SK-N-SH treated with all-trans-retinoic acid at 6 μM for 48 hours (cell line): ENCODE measurements around the gene TMEM62.

Experiments used
- ATAC-seq: fragments of 200-7000 bp; cut with Tn5 transposase; 3 replicates; pipeline ENCODE4 v1.9.1; 2020; ENCODE audit warnings: mild to moderate bottlenecking, moderate library complexity
- ARNTL ChIP-seq: fragments of 450-650 bp; formaldehyde crosslinking; IDR thresholded peaks from 2 replicates; pipeline ENCODE4 v1.5.0; 2020; ENCODE audit warnings: low read depth, mild to moderate bottlenecking, moderate library complexity, borderline replicate concordance
- BACH2 ChIP-seq: fragments of 250-450 bp; sonication (Bioruptor Pico); IDR thresholded peaks from 2 replicates; pipeline ENCODE4 v1.9.0; 2021; ENCODE audit warnings: mild to moderate bottlenecking, borderline replicate concordance
- CSDC2 ChIP-seq: fragments of 250-450 bp; sonication (Bioruptor Pico); IDR thresholded peaks from 2 replicates; pipeline ENCODE4 v1.5.0; 2020; ENCODE audit warnings: mild to moderate bottlenecking, moderate library complexity
- GLIS3 ChIP-seq: fragments of 250-450 bp; sonication (Bioruptor Pico); IDR thresholded peaks from 2 replicates; pipeline ENCODE4 v1.5.0; 2020; ENCODE audit warnings: mild to moderate bottlenecking, moderate library complexity
- OSR1 ChIP-seq: fragments of 250-450 bp; sonication (Bioruptor Pico); IDR thresholded peaks from 2 replicates; pipeline ENCODE4 v1.8.0; 2022; ENCODE audit warnings: moderate library complexity, mild to moderate bottlenecking, inconsistent platforms
- PPARA ChIP-seq: fragments of 250-450 bp; sonication (Bioruptor Pico); IDR thresholded peaks from 2 replicates; pipeline ENCODE4 v1.5.0; 2020; ENCODE audit warnings: mild to moderate bottlenecking, borderline replicate concordance
- SNAI2 ChIP-seq: fragments of 250-450 bp; sonication (Bioruptor Pico); IDR thresholded peaks from 2 replicates; pipeline ENCODE4 v1.5.0; 2020; ENCODE audit warnings: mild to moderate bottlenecking, moderate library complexity
- TCF4 ChIP-seq: fragments of 250-450 bp; sonication (Bioruptor Pico); IDR thresholded peaks from 2 replicates; pipeline ENCODE4 v1.8.0; 2021; ENCODE audit warnings: mild to moderate bottlenecking, moderate library complexity, borderline replicate concordance
- TOX ChIP-seq: fragments of 250-450 bp; sonication (Bioruptor Pico); IDR thresholded peaks from 2 replicates; pipeline ENCODE4 v1.8.0; 2021; ENCODE audit warnings: mild to moderate bottlenecking, moderate library complexity, borderline replicate concordance
- ZC3H10 ChIP-seq: fragments of 250-450 bp; sonication (Bioruptor Pico); IDR thresholded peaks from 2 replicates; pipeline ENCODE4 v1.5.1; 2021; ENCODE audit warnings: mild to moderate bottlenecking, moderate library complexity
- ZFP3 ChIP-seq: fragments of 250-450 bp; sonication (Bioruptor Pico); IDR thresholded peaks from 2 replicates; pipeline ENCODE4 v1.5.0; 2020; ENCODE audit warnings: mild to moderate bottlenecking, moderate library complexity
- ZNF70 ChIP-seq: fragments of 450-650 bp; formaldehyde crosslinking; IDR thresholded peaks from 2 replicates; pipeline ENCODE4 v1.5.0; 2020; ENCODE audit warnings: mild to moderate bottlenecking, moderate library complexity
- TF ChIP-seq, protein P1 (sequence below): fragments of 250-450 bp; sonication (Bioruptor Pico); IDR thresholded peaks from 2 replicates; pipeline ENCODE4 v1.8.0; 2020; ENCODE audit warnings: mild to moderate bottlenecking, moderate library complexity, borderline replicate concordance
- TF ChIP-seq, protein P2 (sequence below): fragments of 250-450 bp; sonication (Bioruptor Pico); IDR thresholded peaks from 2 replicates; pipeline ENCODE4 v1.5.1; 2020; ENCODE audit warnings: low read depth, mild to moderate bottlenecking, moderate library complexity
- TF ChIP-seq, protein P3 (sequence below): fragments of 250-450 bp; sonication (Bioruptor Pico); IDR thresholded peaks from 2 replicates; pipeline ENCODE4 v1.5.0; 2020; ENCODE audit warnings: mild to moderate bottlenecking, moderate library complexity
- TF ChIP-seq, protein P4 (sequence below): fragments of 250-450 bp; sonication (Bioruptor Pico); IDR thresholded peaks from 2 replicates; pipeline ENCODE4 v1.5.1; 2021; ENCODE audit warnings: mild to moderate bottlenecking, moderate library complexity
- TF ChIP-seq, protein P5 (sequence below): fragments of 250-450 bp; sonication (Bioruptor Pico); IDR thresholded peaks from 2 replicates; pipeline ENCODE4 v1.8.0; 2021; ENCODE audit warnings: low read depth, mild to moderate bottlenecking, moderate library complexity, borderline replicate concordance

The TMEM62 gene

DNA sequence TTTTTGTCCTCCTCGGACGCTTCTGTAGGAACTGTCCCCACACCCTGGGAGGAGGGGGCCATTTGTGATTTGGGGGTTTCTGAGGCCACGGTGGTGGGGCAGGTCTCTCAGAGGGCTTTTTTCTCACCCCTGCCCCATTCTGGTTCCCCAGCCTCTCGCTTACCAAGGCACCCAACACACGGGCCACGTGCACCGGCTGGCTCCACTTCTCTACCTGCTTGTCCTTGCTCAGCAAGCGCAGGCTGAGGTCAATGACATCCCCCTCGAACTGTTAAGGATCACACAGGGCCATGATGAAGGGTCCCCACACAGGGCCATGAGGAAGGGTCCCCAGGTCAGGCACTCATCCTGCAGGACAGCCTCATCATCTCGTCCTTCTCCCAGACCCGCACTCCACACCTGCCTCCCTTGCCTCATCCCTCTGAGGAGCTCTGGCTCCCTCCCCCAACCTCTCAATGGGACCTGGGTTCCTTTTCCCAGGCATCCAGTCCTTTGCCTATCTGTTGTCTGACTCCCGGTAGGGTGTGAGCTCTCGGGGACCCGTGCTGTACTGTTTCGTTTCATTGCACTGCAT, 76.9 kb downstream of the TMEM62 start:
- TF ChIP-seq CSDC2 (CRISPR knock-in tag) (no peak), BACH2 (CRISPR knock-in tag) (no peak), TOX (CRISPR knock-in tag) (no peak), GLIS3 (no peak), OSR1 (CRISPR knock-in tag) (no peak), ZFP3 (CRISPR knock-in tag) (no peak), ARNTL (no peak)
- TF ChIP-seq, protein P1, sequence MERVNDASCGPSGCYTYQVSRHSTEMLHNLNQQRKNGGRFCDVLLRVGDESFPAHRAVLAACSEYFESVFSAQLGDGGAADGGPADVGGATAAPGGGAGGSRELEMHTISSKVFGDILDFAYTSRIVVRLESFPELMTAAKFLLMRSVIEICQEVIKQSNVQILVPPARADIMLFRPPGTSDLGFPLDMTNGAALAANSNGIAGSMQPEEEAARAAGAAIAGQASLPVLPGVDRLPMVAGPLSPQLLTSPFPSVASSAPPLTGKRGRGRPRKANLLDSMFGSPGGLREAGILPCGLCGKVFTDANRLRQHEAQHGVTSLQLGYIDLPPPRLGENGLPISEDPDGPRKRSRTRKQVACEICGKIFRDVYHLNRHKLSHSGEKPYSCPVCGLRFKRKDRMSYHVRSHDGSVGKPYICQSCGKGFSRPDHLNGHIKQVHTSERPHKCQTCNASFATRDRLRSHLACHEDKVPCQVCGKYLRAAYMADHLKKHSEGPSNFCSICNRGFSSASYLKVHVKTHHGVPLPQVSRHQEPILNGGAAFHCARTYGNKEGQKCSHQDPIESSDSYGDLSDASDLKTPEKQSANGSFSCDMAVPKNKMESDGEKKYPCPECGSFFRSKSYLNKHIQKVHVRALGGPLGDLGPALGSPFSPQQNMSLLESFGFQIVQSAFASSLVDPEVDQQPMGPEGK (CRISPR knock-in tag) = no peak
- TF ChIP-seq, protein P2, sequence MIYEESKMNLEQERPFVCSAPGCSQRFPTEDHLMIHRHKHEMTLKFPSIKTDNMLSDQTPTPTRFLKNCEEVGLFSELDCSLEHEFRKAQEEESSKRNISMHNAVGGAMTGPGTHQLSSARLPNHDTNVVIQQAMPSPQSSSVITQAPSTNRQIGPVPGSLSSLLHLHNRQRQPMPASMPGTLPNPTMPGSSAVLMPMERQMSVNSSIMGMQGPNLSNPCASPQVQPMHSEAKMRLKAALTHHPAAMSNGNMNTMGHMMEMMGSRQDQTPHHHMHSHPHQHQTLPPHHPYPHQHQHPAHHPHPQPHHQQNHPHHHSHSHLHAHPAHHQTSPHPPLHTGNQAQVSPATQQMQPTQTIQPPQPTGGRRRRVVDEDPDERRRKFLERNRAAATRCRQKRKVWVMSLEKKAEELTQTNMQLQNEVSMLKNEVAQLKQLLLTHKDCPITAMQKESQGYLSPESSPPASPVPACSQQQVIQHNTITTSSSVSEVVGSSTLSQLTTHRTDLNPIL (CRISPR knock-in tag) = no peak
- TF ChIP-seq, protein P3, sequence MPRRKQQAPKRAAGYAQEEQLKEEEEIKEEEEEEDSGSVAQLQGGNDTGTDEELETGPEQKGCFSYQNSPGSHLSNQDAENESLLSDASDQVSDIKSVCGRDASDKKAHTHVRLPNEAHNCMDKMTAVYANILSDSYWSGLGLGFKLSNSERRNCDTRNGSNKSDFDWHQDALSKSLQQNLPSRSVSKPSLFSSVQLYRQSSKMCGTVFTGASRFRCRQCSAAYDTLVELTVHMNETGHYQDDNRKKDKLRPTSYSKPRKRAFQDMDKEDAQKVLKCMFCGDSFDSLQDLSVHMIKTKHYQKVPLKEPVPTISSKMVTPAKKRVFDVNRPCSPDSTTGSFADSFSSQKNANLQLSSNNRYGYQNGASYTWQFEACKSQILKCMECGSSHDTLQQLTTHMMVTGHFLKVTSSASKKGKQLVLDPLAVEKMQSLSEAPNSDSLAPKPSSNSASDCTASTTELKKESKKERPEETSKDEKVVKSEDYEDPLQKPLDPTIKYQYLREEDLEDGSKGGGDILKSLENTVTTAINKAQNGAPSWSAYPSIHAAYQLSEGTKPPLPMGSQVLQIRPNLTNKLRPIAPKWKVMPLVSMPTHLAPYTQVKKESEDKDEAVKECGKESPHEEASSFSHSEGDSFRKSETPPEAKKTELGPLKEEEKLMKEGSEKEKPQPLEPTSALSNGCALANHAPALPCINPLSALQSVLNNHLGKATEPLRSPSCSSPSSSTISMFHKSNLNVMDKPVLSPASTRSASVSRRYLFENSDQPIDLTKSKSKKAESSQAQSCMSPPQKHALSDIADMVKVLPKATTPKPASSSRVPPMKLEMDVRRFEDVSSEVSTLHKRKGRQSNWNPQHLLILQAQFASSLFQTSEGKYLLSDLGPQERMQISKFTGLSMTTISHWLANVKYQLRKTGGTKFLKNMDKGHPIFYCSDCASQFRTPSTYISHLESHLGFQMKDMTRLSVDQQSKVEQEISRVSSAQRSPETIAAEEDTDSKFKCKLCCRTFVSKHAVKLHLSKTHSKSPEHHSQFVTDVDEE (CRISPR knock-in tag) = no peak
- TF ChIP-seq, protein P4, sequence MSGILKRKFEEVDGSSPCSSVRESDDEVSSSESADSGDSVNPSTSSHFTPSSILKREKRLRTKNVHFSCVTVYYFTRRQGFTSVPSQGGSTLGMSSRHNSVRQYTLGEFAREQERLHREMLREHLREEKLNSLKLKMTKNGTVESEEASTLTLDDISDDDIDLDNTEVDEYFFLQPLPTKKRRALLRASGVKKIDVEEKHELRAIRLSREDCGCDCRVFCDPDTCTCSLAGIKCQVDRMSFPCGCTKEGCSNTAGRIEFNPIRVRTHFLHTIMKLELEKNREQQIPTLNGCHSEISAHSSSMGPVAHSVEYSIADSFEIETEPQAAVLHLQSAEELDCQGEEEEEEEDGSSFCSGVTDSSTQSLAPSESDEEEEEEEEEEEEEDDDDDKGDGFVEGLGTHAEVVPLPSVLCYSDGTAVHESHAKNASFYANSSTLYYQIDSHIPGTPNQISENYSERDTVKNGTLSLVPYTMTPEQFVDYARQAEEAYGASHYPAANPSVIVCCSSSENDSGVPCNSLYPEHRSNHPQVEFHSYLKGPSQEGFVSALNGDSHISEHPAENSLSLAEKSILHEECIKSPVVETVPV (CRISPR knock-in tag) = no peak
- ATAC-seq = no peak

DNA sequence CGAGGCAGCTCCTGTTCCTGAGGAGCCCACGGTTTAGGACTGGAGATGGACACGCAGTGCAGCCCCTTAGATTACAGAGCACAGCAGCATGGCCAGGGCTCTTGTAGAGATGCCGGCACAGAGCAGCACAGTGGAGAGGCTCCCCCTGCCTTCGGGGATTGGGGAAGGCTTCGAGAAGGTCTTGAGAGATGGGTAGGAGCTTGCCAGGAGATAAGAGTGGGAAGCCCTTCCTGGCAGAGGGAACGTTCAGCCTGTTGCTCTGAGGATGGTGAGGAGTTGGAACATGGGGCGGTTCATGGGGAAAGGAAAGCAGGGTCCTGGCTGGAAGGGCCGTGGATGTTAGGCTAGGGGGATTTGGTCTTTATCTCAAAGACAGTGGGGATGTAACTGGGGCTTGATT, 77.4 kb downstream of the TMEM62 start:
- TF ChIP-seq ZNF70 (CRISPR knock-in tag) (no peak), ZC3H10 (CRISPR knock-in tag) (no peak), BACH2 (CRISPR knock-in tag) (no peak), SNAI2 (CRISPR knock-in tag) (no peak), OSR1 (CRISPR knock-in tag) (no peak), PPARA (CRISPR knock-in tag) (no peak), TCF4 (no peak)
- TF ChIP-seq, protein P4 (CRISPR knock-in tag) = no peak
- TF ChIP-seq, protein P5, sequence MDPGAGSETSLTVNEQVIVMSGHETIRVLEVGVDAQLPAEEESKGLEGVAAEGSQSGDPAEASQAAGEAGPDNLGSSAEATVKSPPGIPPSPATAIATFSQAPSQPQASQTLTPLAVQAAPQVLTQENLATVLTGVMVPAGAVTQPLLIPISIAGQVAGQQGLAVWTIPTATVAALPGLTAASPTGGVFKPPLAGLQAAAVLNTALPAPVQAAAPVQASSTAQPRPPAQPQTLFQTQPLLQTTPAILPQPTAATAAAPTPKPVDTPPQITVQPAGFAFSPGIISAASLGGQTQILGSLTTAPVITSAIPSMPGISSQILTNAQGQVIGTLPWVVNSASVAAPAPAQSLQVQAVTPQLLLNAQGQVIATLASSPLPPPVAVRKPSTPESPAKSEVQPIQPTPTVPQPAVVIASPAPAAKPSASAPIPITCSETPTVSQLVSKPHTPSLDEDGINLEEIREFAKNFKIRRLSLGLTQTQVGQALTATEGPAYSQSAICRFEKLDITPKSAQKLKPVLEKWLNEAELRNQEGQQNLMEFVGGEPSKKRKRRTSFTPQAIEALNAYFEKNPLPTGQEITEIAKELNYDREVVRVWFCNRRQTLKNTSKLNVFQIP = no peak
- TF ChIP-seq, protein P1 (CRISPR knock-in tag) = no peak
- ATAC-seq = no peak
